ENCODE results near the gene KRTAP1-4. TPM values are rescaled to one million over a fixed set of nuclear protein-coding genes. Genes with fewer than 3 reads are reported as not detected.
"Not testable (repeated sequence)": the region's sequence is repeated elsewhere in the genome, so short reads cannot be mapped to it uniquely, and the experiment has no call there.

KRTAP1-4 gene
- polyA plus RNA-seq, 6 donors from 2014 or later, result not detected

DNA sequence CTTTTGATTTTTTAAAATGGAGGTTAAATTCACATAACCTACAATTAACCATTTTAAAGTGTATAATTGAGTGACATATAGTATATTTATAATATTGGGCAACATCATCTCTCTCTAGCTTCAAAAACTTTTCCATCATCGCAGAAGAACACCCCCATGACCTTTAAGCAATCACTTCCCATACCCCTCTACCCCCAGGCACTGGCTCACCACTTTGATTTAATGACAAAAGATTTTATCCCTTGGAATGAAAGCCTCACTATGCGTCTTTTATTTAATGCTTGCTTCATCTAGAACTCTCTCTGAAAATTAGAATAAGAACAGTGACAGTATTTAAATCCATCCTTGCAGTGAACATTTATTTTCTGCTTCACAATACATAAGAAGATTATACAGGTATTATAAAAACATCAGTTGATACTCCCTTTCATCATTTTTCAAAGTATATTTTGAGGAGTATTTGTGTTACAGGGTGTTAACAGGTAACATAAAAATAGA is 7.9 kb upstream of the KRTAP1-4 start:
- ATAC-seq (ENCODE audit: low read depth in 2 of 2), result no peak
- Mint-ChIP-seq H3K27me3 (peaks cover 10 to 27% (median 16%) of the 10 kb centered on the region in 3 donors), H3K4me3 (no peak overlapping the region), H3K27ac (peak overlapping the region in 1 of 6 donors; percentile 25), H3K9me3 (peaks cover 0 to 9% (median 6%) of the 10 kb centered on the region in 7 donors), H3K4me1 (peaks cover 0 to 4% (median 0%) of the 10 kb centered on the region in 3 donors), H3K36me3 (no peaks in the 10 kb centered on the region)
- no peak for DNase-seq

DNA sequence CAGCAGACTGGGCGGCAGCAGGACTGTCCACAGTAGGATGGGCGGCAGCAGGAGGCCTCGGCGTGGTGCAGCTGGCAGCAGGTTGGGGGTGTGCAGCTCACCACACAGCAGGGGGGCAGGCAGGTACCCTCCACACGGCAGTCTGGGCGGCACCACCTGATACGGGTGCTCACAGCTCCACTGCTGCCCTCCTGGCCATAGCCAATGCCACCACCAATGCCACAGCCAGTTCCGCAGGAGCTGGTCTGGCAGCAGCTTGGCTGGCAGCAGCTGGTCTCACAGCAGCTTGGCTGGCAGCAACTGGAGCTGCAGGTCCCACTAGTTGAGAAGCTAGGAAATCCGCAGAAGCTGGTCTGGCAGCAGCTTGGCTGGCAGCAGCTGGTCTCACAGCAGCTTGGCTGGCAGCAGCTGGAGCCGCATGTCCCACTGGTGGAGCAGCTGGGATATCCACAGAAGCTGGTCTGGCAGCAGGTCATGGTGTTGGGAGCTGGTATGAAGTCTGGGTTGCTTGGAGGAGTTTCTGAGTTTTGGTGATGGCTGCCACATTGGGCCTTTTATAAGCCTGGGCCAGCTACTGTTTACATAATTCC is 4.4 kb upstream of the KRTAP1-4 start, which contains the start of gene KRTAP1-3:
Gene KRTAP1-3 (minus strand): TSS at position 529 of the 590 bp plus-strand sequence. CDS start 53 bp downstream, at position 476.
- H3K9me3 Mint-ChIP-seq; ATAC-seq (ENCODE audit: low read depth in 2 of 2); H3K36me3 Mint-ChIP-seq; H3K4me3 Mint-ChIP-seq; H3K4me1 Mint-ChIP-seq; DNase-seq: not testable (repeated sequence)
- Mint-ChIP-seq H3K27me3 (peaks cover 6 to 26% (median 12%) of the 10 kb centered on the region in 3 donors), H3K27ac (peak within 1 kb of the TSS in 2 of 6 donors; percentile 76 to 78)

DNA sequence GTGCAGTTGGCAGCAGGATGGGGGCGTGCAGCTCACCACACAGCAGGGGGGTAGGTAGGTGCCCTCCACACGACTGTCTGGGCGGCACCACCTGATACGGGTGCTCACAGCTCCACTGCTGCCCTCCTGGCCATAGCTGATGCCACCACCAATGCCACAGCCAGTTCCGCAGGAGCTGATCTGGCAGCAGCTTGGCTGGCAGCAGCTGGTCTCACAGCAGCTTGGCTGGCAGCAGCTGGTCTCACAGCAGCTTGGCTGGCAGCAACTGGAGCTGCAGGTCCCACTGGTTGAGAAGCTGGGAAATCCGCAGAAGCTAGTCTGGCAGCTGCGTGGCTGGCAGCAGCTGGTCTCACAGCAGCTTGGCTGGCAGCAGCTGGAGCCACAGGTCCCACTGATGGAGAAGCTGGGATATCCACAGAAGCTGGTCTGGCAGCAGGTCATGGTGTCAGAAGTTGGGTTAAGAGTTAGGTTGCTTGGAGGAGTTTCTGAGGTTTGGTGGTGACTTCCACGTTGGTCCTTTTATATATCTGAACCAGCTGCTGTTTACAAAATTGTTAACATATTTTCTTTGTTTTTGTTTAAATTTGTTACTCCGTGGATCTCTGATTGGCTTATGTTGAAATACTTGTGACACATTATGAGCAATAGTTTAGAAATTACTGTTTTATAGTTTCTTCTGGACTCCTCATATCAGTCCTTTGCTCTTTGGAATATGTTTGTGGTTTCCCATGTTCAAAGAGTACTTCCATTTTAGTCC is 3.1 kb downstream of the KRTAP1-4 start, which contains the start of gene KRTAP1-5:
Gene KRTAP1-5 (minus strand): TSS at position 494 of the 757 bp plus-strand sequence. CDS start 53 bp downstream, at position 441.
- Mint-ChIP-seq H3K27ac (peak within 1 kb of the TSS in 1 of 6 donors; percentile 50), H3K27me3 (peaks cover 10 to 49% (median 38%) of the 10 kb centered on the region in 3 donors), H3K4me3 (no peak within 1 kb of the TSS), H3K4me1 (no peaks in the 10 kb centered on the region), H3K36me3 (peaks cover 0 to 8% of the 10 kb centered on the region in 2 donors), H3K9me3 (peaks cover 0 to 7% (median 2%) of the 10 kb centered on the region in 7 donors)
- DNase-seq (no peak), ATAC-seq (ENCODE audit: low read depth in 2 of 2) (no peak)

DNA sequence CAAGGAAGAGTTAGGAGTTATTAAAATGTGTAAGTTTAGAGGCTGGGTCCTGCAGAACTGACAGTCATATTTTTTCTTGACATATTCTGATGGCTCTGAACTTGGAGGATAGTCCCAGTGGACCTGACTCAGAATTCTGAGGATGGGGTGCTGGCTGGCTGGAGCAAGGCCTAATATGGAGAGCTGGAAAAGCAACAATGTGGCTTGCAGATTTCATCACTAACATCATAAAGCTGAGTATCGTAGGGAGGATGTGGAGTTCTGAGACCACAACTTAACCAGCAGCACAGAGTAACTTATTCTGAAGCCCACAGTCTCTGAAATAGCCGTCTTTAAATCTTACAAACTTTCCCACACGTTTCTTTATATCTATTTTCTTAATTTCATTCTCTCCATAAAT is 5.3 kb downstream of the KRTAP1-4 start:
- H3K27me3 Mint-ChIP-seq, result peaks cover 10 to 45% (median 41%) of the 10 kb centered on the region in 3 donors
- no peaks in the 10 kb centered on the region for H3K4me1 Mint-ChIP-seq
- DNase-seq, result no peak
- H3K9me3 Mint-ChIP-seq, result peaks cover 0 to 14% (median 6%) of the 10 kb centered on the region in 7 donors
- H3K27ac Mint-ChIP-seq, result no peak overlapping the region
- peaks cover 0 to 13% of the 10 kb centered on the region in 2 donors for H3K36me3 Mint-ChIP-seq
- no peak for ATAC-seq (ENCODE audit: low read depth in 2 of 2)
- H3K4me3 Mint-ChIP-seq, result no peak overlapping the region

DNA sequence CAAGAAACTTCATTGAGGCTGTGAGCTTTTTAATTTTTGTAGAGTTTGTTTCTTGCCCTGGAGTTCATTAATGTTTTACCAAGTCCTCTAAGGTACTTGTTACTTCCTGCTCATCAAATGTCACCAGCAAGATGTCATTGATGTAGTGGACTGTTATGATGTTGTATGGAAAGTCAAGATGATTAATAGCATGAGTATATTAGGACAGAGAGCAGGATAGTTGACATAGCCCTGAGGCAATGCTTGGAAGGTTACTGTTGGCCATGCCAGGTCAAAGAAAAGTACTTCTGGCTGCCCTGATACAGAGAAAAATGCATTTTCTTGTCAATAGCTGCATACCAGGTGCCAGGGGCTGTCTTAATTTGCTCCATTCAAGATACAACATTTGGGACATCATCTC is 9.7 kb downstream of the KRTAP1-4 start:
- no peak for DNase-seq
- peaks cover 0 to 13% of the 10 kb centered on the region in 2 donors for H3K36me3 Mint-ChIP-seq
- no peak overlapping the region for H3K4me3 Mint-ChIP-seq
- peaks cover 0 to 14% (median 6%) of the 10 kb centered on the region in 7 donors for H3K9me3 Mint-ChIP-seq
- peaks cover 3 to 22% (median 16%) of the 10 kb centered on the region in 3 donors for H3K27me3 Mint-ChIP-seq
- ATAC-seq (ENCODE audit: low read depth in 2 of 2), result no peak
- H3K27ac Mint-ChIP-seq, result no peak overlapping the region
- peaks cover 5 to 7% (median 6%) of the 10 kb centered on the region in 3 donors for H3K4me1 Mint-ChIP-seq

DNA sequence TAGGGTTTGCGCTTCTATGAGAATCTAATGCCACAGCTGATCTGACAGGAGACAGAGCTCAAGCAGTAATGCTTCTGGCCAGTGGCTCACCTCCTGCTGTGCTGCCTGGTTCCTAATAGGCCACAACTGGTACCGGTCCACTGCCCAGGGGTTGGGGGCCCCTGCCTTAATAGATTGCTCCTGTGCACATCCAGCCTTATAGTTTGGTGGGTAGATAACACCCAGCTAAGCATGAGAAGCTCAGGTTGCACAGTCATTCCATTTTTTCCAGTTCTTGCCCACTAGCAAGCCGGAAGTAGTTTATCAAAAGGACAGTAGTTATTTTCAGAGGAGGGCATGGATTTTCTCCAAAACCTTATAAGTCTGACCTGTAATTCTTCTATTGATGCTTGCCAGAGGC is 10.6 kb downstream of the KRTAP1-4 start:
- H3K27me3 Mint-ChIP-seq, result peaks cover 0 to 19% (median 10%) of the 10 kb centered on the region in 3 donors
- no peak for DNase-seq
- H3K4me3 Mint-ChIP-seq, result no peak overlapping the region
- peaks cover 0 to 13% of the 10 kb centered on the region in 2 donors for H3K36me3 Mint-ChIP-seq
- no peak overlapping the region for H3K27ac Mint-ChIP-seq
- no peak for ATAC-seq (ENCODE audit: low read depth in 2 of 2)
- H3K4me1 Mint-ChIP-seq, result peaks cover 7 to 13% (median 7%) of the 10 kb centered on the region in 3 donors
- peaks cover 0 to 14% (median 6%) of the 10 kb centered on the region in 7 donors for H3K9me3 Mint-ChIP-seq

DNA sequence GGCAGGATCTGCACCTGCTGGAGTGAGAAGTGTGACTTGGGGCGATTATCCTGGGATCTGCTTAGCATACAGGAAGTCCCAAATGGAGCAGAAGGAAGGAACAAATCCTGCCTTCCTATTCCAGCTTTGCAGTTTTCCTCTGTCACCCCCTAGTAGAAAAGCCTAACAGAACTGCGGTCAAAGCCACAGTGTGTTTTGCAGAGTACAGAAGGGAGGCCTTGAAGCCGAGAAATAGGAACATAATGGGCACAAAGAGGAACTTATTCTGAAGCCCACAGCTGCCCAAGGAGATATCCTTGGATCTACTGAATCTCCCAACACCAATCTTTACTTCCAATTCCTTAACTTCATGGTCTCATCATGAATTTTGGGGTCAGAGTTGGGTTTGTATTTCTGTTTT is 11.5 kb downstream of the KRTAP1-4 start:
- Mint-ChIP-seq H3K27me3 (peaks cover 0 to 16% (median 8%) of the 10 kb centered on the region in 3 donors), H3K27ac (peak overlapping the region in 1 of 6 donors; percentile 36), H3K4me3 (no peak overlapping the region)

DNA sequence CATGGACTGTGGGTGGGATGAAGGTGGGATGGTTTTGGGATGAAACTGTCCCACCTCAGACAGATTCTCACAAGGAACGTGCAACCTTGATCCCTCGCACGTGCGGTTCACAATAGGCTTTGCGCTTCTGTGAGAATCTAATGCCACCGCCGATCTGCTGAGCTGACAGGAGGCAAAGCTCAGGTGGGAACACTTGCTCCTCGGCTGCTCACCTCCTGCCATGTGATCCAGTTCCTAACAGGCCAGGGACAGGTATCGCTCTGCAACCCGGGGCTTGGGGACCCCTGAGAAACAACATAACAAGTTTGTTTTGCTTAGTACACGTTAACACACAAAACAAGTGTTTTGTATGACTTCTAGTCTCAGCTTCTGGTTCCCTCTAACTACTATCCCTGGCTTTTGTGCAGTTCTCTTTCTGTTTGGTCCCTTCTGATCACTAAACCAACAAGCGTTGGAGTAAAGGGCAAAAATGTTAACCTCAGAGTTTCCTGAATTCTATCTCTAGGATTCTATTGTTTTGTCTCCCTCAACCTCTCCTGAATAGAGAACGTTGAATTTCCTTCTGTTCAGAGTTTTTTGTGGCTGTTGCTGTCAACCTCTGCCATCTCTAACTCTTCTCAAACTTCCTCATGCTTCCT is 13.3 kb downstream of the KRTAP1-4 start:
- Mint-ChIP-seq H3K36me3 (peaks cover 0 to 6% of the 10 kb centered on the region in 2 donors), H3K4me3 (no peak overlapping the region), H3K27ac (peak overlapping the region in 1 of 6 donors; percentile 58), H3K4me1 (peaks cover 7 to 13% (median 7%) of the 10 kb centered on the region in 3 donors), H3K9me3 (peaks cover 0 to 7% (median 5%) of the 10 kb centered on the region in 7 donors), H3K27me3 (peaks cover 0 to 13% (median 6%) of the 10 kb centered on the region in 3 donors)
- ATAC-seq (ENCODE audit: low read depth in 2 of 2) (no peak), DNase-seq (no peak)

More for the DNA sequence above, 11.5 kb downstream of the KRTAP1-4 start:
- ATAC-seq (ENCODE audit: low read depth in 2 of 2), result no peak
- Mint-ChIP-seq H3K9me3 (peaks cover 0 to 14% (median 6%) of the 10 kb centered on the region in 7 donors), H3K36me3 (peaks cover 0 to 13% of the 10 kb centered on the region in 2 donors), H3K4me1 (peaks cover 7 to 13% (median 7%) of the 10 kb centered on the region in 3 donors)
- DNase-seq, result no peak

DNA sequence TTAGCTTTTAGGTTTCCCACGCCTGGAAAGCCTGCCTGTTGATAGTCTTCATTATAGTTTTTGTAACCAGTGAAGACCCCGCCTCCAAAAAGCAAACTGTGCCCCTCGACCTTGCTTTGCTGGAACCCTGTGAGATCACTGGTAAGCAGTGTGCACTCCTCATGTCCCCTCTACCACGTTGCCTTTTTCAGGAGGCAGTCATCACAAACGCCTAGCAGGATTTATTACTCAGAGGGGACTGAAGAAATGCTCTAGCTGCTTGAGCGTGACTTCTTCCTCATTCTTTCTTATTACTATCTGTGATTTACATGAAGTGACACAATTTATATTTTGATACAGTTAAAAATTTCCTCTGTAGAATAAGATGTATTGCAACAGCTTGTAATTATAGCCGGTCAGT is 14.5 kb downstream of the KRTAP1-4 start:
- DNase-seq, result no peak

DNA sequence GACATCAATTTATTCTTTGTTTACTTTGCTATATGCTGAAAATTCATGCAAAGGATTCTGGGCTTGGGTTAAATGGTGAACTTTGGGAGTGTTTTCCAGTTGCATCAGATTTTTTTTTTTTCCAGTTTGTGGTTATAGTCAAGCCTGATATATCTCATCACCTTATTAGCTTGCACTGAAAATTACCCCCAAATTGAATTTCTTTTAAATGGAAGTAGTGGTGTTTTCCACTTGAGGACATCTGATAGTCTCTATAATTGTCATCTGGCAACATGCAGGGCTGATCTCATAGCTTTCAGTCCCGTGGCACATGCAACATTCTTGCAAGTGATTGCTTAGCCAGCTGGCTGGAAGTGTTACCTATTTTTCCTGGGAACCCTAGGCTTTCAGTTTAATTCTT is 16.4 kb downstream of the KRTAP1-4 start:
- Mint-ChIP-seq H3K36me3 (no peaks in the 10 kb centered on the region), H3K4me1 (peaks cover 7 to 13% (median 7%) of the 10 kb centered on the region in 3 donors), H3K27me3 (peaks cover 0 to 18% (median 0%) of the 10 kb centered on the region in 3 donors), H3K27ac (peak overlapping the region in 1 of 6 donors; percentile 24), H3K9me3 (peaks cover 0 to 1% (median 0%) of the 10 kb centered on the region in 7 donors), H3K4me3 (no peak overlapping the region)
- no peak for ATAC-seq (ENCODE audit: low read depth in 2 of 2)
- DNase-seq, result no peak

More for the DNA sequence above, 14.5 kb downstream of the KRTAP1-4 start:
- Mint-ChIP-seq H3K36me3 (no peaks in the 10 kb centered on the region), H3K27me3 (peaks cover 0 to 13% (median 0%) of the 10 kb centered on the region in 3 donors), H3K4me1 (peaks cover 7 to 13% (median 7%) of the 10 kb centered on the region in 3 donors), H3K4me3 (no peak overlapping the region), H3K27ac (peak overlapping the region in 2 of 6 donors; percentile 1 to 21), H3K9me3 (peaks cover 0 to 1% (median 0%) of the 10 kb centered on the region in 7 donors)
- peak in 1 of 2 donors; percentile 23 for ATAC-seq (ENCODE audit: low read depth in 2 of 2)

DNA sequence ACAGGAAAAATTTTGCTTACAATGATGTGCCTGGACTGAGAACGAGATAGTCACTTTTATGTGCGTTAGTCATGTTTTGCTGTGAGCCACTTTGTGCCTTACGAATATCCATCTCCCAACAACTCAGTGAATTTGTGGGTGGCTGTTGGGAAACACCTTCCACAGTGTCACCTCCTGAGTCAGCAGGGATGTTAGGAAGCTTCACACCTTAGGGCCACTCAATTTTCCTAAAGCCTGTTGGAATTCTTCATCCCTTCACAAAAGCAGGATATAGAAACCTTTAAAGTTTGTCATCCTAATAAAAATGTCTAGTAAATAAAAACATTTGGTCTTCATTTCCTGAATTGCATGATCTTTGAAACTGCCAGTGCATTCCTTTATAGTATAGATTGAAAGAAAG is 16.8 kb downstream of the KRTAP1-4 start:
- peaks cover 0 to 19% (median 0%) of the 10 kb centered on the region in 3 donors for H3K27me3 Mint-ChIP-seq
- no peak for DNase-seq
- H3K4me1 Mint-ChIP-seq, result peaks cover 7 to 13% (median 7%) of the 10 kb centered on the region in 3 donors
- H3K4me3 Mint-ChIP-seq, result no peak overlapping the region
- peaks cover 0 to 1% (median 0%) of the 10 kb centered on the region in 7 donors for H3K9me3 Mint-ChIP-seq
- H3K36me3 Mint-ChIP-seq, result no peaks in the 10 kb centered on the region
- ATAC-seq (ENCODE audit: low read depth in 2 of 2), result no peak
- no peak overlapping the region for H3K27ac Mint-ChIP-seq

DNA sequence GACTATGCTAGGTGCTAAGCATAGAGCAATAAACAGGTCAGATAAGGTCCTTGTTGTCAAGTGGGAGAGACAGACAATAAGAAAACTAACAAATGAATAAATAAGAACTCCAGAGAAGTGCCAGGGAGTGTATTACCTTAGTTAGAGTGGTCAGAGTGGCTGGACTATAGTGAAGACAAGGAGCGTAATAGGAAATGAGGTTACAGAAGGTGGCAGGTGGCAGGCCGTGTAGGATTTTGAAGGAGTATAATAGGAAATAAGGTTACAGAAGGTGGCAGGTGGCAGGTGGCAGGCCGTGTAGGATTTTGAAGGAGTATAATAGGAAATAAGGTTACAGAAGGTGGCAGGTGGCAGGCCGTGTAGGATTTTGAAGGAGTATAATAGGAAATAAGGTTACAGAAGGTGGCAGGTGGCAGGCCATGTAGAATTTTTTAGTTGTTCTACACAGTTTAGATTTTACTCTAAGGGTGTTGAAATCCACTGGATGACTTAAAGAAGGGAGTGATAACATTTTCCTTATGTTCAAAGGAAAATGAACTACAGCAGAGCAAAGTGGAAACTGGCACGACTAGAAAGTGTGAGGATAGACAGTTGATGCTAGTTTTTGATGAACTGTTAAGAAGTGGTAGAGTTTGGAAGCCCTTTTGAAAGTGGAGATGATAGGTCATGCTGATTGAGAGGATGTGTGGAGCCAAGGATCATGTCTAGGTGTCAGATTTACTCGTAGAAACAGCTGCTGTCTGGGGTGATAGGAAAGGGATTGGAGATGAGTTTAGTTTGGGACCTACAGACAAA is 17.5 kb downstream of the KRTAP1-4 start:
- peaks cover 7 to 13% (median 7%) of the 10 kb centered on the region in 3 donors for H3K4me1 Mint-ChIP-seq
- DNase-seq (no peak), ATAC-seq (ENCODE audit: low read depth in 2 of 2) (no peak)
- peak overlapping the region in 2 of 6 donors; percentile 1 to 58 for H3K27ac Mint-ChIP-seq
- peaks cover 0 to 19% (median 0%) of the 10 kb centered on the region in 3 donors for H3K27me3 Mint-ChIP-seq
- H3K4me3 Mint-ChIP-seq, result no peak overlapping the region
- H3K36me3 Mint-ChIP-seq, result no peaks in the 10 kb centered on the region
- H3K9me3 Mint-ChIP-seq, result peaks cover 0 to 1% (median 0%) of the 10 kb centered on the region in 7 donors

Measured in naive B cell (primary cell).